GM18870 (cell line): ENCODE measurements around the gene IL1F10.

Source experiments
- ATAC-seq: cut with Tn5 transposase; IDR thresholded peaks from one replicate; pipeline ENCODE4 v1.9.1; 2021; ENCODE audit warnings: moderate library complexity; ENCODE audit not compliant: unreplicated experiment

The IL1F10 gene

DNA sequence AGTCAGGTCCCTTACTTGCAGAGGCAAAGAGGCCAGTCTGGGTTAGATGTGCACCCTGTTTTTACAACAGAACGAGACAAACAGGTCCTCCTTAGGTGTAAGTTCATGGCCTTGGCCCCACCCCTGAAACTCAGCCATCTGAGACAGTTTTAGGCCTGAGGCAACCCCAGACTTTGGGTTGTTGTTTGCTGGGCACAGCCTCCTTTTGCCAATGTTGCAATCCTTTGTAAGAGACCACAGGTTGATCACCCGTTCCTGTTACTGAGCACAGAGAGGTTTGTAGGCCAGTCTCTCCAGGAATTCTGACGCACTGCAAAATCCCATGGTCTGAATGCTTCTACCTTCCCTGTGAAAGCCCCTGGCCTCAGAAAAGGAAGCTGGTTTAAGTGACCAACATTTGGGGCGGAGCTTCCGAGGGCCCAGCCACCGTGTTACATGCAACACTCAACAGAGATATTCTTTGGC, 44.1 kb downstream of the IL1F10 start:
- ATAC-seq = no peak

DNA sequence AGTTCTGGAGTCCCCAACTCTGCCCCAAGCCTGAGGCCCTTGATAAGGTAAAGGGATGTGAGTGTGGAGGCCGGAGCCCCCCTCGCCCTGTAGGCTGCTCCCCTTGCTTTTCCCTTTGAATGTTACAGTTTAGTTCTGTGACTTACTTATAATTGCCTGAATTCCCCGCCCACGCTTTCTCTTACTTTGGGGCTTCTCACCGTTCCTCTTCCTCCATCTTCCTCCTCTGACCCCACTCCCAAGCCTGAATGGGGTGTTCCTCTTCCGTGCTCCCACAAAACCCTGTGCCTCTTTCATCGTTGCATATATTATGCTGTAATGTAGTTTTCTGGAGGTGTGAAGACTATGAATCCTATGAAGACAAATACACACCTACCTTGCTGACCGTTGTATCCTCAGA, 44.7 kb downstream of the IL1F10 start:
- ATAC-seq = no peak

DNA sequence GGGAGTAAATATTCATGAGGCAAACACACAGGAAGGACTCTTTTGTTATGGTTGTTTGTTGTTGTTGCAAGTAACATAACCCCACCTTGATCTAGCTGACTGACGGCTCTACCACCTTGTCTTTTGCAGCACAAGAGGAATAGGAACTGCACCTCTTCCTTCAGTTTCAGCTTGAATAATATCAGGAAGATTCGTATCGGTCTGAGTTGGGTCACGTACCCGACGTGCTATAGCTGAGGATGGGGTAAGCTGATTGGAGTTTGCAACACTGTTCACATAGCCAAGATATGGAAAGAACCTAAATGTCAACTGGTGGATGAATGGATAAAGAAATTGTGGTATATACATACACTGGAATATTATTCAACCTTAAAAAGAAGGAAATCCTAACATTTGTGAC, 45.1 kb downstream of the IL1F10 start:
- no peak for ATAC-seq

DNA sequence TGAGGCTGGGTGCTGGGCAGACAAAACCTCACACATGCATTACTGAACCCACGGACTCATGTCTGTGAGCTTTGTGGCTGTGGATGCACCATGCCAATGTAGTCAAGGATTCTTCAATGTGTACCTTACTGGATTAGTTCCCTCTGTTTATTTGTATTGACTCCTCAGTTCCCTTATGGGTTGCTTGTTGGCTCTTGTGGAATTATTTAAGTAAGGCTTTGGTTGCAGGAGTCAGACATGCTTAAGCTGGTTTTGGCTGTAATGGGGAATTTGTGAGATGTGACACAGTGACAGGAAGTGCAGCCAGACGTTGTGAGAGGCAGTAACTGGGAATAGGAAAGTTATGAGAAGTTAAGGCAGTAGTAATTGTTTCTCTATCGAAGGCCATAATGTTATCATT, 46.0 kb downstream of the IL1F10 start:
- ATAC-seq = no peak

DNA sequence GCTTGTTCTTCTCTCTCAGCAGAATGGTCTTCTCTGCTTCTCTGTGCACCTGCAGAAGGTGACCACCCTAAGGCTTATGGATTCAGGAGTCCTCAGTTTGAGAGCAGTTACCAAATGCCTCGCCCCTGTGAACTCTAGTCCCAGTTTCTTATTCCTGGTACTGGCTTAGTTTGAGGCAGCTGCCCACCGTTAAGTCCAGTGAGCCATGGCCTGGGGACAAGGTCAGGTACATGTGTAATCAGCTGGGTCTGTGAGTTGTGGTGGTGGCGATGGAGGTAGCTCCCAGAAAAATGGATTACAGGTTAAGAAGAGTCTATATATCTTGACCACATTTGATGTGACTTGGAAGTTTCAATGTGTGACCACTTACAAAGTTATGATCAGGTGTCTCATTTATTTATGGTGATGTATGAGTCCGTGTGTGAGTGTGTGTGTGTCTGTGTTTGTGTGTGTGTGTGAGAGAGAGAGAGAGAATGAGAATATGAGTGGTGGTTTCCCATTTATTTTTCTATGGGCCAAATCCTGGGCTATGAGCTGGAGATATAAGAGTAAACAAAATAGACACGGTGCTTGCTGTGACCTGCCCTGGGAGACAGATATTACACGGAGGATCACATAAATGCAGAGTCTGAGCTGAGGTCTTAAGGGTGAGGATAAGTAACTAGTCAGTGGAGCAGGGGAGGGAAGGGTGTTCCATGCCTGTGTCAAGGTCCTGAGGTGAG, 46.6 kb downstream of the IL1F10 start:
- ATAC-seq = no peak

DNA sequence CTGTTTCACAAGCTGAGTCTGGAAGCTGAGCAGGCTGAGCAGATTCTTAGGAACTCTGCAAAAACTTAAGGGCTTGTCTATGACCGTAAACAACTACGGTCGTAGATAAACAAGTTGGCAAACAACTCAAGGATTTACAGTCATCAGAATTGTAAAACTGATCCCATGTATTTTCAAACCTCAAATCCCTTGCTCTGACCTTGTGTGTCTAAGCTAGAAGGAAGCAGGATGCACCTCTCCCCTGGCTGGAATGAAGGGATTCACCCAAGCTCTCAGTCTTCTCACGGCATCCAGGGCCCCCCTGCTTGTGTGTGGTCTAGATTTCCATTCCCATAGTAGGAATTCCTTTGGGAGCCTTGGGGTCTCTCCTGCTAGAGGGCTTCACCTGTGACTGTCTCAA, 47.2 kb downstream of the IL1F10 start:
- no peak for ATAC-seq

DNA sequence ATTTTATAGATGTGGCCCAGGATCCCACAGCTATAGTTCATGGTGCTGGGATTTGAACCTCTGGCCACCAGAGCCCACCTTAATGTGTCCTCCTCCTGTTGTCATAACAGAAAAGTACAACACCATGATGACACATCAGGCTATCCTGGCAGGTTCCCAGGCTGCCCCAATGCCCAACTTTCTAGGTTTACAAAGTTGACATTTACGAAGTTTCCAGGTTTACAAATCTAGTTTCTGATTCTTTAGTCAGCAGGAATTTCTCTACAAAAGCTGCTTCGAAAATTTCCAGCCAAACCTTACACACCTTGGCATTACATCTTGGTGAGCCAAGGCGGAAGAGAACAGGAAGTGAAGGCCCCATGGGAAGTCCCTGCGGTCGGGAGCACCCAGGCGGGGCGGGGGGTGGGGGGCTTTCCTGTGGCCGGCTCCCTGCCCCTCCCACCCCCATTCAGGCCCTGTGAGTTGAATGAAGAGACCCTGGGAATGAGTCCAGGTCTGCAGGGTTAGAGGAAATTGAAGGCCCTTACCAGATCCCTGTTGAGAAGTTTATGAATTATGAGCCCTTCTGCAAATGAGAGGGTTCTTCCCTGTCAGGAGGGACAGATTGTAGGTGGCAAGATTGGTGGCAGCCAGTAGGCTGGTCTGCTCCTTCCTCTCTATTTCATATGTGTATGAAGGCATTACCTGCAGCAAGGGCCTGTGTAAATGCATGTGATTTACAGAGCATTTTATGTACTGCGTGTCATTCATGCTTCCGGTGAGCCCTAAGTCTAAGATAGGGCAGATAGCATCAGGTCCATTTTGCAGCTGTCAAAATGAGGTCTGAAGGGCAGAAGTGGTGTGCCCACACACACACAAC, 48.6 kb downstream of the IL1F10 start:
- ATAC-seq = no peak

DNA sequence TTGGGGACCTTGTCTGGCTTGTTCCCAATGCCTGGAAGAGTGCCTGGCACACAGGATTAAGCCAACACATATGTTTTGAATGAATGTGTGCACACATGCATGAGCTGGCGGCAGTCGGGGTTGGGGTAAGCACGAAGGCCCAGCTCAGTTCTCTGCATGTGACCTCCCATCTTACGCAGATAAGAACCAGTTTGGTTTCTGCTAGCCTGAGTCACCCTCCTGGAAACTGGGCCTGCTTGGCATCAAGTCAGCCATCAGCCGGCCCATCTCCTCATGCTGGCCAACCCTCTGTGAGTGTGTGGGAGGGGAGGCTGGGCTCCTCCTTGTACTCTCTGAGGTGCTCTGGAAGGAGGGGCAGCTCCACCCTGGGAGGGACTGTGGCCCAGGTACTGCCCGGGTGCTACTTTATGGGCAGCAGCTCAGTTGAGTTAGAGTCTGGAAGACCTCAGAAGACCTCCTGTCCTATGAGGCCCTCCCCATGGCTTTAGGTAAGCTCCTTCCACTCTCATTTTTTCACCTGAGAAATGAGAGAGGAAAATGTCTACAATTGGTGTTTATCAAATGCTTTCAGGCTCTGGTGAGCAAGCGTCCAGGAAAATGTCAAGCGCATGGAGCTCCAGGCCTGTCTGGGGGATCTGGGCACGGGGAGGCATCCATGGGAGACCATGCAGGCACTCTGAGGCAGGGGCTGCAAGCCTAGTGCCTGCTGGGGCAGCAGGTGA, 49.9 kb downstream of the IL1F10 start:
- ATAC-seq = no peak

DNA sequence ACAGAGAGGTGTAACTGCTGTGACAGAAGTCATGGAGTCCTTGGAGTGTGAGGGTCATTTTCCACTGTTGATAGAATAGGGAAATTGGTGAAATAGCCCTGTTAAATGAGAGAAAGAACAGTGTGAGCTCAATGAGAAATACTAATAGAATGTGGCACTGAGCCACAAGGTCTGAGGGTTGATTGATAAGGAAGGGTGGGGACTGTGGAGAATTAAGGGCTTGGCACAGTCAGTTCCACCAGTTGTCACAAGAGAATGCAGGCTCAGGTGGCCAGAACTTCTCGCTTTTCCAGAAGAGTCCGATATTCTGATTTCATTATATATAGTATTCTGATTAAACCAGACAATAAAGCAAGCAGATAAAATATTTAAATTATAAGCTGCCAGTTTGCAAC, 50.5 kb downstream of the IL1F10 start:
- no peak for ATAC-seq

DNA sequence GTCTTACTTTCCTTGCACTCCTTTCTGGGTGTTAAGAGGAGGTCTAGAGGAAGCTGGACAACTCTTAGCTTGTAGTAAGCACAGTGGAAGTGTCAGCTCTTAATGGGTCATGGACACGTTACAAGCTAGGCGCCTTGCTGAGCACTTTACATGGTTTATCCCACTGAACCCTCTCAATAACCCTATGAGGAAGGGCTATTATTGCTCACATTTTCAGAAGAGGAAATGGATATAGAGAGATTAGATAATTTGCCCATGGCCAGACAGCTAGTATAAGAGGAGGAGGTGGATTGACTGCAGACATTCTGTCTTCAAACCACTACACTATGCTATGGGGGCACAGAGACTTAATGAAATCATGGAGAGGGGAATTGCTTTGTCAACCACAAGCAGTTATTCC, 51.3 kb downstream of the IL1F10 start:
- ATAC-seq = no peak

DNA sequence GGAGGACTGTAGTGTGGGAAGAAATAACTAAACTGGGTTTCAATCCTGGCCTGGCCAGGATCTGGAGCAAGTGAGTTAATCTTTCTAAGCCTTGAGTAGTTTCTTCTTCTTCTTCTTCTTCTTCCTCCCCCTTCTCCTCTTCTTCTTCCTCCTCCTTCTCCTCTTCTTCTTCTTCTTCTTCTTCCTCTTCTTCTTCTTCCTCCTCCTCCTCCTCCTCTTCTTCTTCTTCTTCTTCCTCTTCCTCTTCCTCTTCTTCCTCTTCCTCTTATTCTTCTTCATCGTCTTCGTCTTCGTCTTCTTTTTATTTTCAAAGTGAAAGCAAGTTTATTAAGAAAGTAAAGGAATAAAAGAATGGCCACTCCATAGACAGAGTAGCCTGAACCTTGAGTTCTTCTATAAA, 53.1 kb downstream of the IL1F10 start:
- ATAC-seq = no peak

DNA sequence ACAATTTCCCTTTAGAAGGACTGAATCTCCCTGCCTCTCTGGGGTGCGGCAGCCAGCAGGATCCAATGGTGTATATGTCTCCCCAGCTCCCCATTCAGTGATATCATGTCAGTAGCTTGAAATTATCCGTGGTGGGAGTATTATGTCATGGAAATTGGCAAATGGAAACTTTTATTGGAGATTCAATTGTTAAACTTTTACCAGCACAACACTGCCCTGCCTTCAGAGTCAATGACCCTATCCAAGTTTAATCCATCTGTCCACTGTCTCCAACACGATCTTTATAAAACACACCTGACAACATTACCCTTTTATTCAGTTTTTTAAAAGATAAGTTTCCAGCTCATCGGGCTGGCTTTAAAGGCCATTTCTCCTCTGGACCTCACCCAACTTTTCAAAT, 54.6 kb downstream of the IL1F10 start:
- ATAC-seq = no peak

DNA sequence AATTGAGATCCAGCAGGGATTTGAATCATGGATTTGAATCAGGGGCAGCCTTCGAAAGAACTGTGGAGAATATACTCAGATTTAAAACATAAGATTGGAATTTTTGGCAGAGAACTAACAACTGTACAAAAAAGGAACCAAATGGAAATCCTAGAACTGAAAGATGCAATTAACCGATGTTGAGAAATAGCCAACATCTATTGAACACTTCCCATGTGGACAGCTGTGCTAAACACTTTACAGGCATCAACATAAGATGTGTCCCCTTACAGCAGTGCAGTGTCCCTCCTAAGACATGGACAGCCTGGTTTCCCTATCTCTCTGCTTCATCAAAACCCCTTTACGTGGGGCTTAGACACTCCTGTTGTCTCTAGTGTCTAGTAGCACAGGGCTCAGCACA, 56.0 kb downstream of the IL1F10 start:
- no peak for ATAC-seq

DNA sequence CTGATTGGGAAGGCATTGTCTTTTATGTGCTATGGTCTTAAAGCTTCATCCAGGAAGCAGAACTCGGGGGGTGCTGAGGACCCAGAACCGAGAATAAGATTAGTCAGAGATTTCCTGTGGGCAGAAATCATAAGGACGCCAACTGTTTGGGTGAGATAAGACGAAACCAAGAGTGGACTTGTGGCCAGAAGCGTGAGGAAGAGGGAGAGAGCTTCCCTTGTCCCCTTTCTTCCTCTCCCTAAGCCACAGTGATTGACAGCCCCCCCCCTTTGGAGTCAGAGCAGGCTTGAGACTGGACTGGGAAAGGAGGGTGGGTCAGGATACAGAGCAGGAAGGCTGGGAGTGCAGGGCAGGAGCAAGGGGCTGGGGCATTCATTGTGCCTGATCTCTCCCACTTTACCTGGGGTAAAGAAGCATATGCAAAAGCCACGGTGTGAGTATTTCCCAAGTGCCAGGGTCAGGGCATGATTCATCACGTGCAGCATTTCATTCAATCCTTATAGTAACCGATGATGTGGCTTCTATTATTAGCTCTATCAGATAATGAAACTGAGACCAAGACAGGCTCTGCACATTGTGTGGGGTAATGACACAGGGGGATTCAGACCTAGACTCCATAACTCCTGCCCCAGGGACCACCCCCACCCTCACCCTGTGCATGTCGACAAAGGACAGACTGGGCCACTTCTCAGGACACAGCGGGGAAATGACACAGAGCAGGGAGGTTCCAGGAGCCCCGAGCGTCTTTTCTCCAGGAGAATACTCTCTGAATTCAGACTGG, 56.6 kb downstream of the IL1F10 start:
- ATAC-seq = peak; percentile 49
